ENCODE results near the gene TMPRSS7.
A peak's percentile ranks its signal among the peaks of the same experiment; 100 is the strongest.

Gene TMPRSS7, protein sequence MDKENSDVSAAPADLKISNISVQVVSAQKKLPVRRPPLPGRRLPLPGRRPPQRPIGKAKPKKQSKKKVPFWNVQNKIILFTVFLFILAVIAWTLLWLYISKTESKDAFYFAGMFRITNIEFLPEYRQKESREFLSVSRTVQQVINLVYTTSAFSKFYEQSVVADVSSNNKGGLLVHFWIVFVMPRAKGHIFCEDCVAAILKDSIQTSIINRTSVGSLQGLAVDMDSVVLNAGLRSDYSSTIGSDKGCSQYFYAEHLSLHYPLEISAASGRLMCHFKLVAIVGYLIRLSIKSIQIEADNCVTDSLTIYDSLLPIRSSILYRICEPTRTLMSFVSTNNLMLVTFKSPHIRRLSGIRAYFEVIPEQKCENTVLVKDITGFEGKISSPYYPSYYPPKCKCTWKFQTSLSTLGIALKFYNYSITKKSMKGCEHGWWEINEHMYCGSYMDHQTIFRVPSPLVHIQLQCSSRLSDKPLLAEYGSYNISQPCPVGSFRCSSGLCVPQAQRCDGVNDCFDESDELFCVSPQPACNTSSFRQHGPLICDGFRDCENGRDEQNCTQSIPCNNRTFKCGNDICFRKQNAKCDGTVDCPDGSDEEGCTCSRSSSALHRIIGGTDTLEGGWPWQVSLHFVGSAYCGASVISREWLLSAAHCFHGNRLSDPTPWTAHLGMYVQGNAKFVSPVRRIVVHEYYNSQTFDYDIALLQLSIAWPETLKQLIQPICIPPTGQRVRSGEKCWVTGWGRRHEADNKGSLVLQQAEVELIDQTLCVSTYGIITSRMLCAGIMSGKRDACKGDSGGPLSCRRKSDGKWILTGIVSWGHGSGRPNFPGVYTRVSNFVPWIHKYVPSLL
- 0 reads per million in 2 donors for total RNA-seq

DNA sequence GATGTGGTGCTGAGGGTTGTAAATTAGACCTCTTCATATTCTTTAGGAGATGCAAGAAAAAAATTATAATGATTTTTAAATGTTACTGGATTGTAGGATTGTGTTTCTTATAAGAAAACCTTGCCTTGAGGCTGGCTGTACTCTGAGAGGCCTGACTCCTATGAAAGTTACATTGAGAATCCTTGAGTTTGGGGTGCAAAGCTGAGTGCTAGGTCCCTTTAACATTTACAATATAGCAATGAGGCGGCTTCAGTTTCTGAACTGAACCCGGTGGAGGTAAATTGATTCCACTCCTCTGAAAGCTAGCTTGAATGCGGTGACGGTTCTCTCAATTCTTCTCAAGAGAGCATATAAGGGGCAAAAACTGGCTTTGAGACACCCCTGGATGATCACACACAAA lies at the start of gene TMPRSS7:
TMPRSS7 (plus strand) TSS at position 301 of the 400 bp plus-strand sequence. CDS start 110 bp downstream, outside the sequence.
- DNase-seq: no peak

DNA sequence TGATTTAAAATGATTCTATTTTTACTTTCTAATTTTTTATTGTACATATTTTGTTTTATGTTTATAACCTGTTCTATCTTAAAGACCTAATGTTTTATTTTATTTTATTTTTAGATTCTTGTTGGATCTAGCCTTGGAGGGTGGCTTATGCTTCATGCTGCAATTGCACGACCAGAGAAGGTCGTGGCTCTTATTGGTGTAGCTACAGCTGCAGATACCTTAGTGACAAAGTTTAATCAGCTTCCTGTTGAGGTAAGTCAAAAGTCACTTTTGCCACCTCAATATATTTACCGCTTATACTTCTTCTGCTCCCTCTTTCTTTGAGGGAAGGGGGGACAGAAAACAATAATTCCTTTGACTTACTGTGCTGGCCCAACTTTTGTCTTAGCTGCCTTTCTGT lies 47.7 kb upstream of the TMPRSS7 start:
- DNase-seq: peak in 1 of 5 experiments; percentile 25

DNA sequence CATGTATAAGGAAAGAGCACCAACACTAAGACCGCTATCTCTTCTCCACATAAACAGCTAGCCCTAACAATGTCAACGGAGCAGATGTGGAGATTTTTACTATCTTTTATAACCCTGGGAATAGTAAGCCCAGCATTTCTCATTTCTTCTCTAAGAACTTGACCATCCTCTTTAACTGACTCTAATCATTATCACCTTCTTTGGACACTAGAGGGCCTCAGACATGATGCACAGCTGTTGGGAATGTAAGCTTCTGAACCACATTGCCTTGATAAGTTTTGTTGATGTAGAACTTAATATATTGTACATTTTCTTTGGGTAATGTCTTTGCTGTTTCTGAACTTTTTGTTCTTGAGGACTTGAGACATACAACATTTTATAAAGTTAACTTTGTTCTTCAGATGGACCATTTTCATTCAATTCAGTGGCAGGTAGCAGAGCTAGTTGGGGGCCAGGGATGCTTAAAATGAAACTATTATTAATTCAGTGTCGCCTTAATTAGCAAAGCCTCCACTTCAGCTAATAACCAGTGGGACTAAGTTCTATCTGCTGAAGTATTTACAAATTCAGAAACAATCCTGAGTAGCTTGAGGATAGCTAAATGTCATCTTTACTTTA lies 45.4 kb upstream of the TMPRSS7 start:
- DNase-seq: peak in 1 of 5 experiments; percentile 56

DNA sequence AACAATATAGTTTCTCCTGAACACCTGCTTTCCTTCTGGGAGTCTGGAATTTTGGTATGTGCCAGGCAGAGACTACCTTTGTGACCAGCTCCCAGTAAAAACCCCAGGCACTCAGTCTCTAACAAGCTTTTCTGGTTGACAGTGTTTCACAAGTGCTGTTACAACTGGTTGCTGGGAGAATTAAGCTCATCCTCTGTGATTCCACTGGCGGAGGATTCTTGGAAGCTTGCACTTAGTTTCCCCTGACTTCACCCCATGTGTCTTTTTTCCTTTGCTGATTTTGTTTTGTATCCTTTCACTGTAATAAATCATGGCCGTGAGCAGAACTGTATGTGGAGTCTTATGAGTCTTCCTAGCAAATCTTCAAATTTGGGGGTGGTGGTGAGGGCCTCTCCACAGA lies 41.5 kb upstream of the TMPRSS7 start:
- DNase-seq: no peak

DNA sequence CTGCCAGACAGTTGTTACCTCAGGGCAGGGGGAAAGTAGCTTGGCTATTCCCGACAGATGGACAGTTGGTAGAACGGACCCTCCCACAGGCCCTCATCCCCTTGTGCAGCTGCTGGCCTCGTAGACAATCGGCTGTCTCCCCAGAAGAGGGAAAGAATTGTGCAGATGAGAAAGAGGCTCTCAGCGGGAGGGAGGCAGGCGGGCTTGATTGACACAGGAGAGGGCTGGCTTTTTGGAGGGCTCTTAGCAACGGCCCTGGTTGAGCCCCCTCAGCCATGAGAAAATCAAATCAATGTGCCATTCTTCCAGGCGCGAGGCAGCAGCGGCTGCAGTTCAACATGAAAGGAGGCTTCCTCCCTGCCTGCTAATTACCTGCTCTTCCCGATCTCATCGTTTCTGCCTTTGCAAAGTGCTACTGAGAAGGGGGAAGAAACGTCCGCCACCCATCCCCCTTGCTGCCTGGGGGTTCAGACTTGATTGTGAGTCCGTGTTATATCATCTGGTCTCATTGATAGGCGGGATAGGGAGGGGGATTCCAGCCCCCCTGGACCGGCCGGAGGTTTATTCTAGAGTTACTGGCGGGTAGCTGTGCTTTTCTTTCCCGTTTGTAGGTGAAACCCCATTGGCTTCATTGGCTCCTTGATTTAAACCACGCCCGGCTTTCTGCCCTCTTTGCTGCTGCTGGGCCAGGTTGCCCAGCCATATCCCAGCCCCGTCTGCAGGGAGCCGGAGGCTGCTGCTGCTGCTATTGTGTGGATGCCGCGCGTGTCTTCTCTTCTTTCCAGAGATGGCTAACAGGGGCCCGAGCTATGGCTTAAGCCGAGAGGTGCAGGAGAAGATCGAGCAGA lies 35.7 kb upstream of the TMPRSS7 start, which contains the start of gene TAGLN3:
TAGLN3 (plus strand) TSS at position 287 of the 848 bp plus-strand sequence; CDS start at position 788, 501 bp downstream.
- DNase-seq: no peak

DNA sequence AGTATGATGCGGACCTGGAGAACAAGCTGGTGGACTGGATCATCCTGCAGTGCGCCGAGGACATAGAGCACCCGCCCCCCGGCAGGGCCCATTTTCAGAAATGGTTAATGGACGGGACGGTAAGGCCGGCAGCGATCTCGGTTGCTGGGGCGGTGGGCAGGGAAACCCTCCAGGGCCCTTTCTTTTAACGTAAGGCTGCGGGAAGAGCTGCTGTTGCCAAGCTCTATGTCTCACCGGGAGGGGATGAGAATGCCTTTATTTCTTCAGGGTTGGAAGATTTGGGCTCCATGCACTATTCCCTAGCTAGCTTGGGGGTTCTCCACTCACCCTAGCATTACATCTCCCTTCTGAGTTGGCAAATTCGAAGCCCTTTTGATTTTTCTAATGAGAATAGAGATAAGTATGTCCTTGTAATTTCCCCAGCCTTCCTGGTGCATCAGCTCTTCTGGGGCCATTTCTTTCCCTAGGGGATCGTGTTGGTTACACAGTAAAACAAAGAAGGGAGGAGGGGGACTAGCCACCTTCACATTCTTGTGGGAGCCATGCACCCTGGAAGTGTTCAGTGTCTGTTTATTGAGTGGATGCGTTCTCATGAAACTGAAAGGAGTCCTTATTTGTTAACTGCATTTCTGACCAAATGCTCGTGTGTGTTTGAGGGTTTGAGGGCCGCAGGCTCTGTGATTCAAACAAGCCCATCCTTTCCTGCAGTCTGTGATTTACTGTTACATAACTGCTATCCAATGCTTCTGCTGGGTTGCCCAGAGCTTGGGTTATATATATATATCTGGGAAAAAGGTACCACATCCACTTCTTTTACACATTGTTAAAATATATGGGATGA lies 34.8 kb upstream of the TMPRSS7 start:
- no peak for DNase-seq

DNA sequence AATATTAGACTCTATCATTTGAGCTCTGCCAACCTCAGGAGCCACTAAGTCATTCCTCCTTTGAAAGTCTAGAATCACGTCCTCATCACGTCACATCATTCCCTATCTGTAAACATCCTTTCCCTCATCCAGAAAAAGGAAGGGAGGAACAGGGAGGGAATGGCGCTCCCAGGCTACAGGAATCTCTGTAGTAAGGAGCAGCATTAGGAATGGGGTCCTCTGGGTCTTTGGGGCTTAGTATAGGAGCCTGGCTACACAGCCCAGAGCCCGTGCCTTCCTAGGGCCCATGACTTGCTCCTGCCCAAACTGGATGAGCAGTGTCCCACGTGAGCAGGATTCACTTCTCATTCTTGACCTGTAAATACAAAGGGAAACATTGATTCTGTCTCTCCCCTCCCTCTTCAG lies 34.2 kb upstream of the TMPRSS7 start:
- no peak for DNase-seq

DNA sequence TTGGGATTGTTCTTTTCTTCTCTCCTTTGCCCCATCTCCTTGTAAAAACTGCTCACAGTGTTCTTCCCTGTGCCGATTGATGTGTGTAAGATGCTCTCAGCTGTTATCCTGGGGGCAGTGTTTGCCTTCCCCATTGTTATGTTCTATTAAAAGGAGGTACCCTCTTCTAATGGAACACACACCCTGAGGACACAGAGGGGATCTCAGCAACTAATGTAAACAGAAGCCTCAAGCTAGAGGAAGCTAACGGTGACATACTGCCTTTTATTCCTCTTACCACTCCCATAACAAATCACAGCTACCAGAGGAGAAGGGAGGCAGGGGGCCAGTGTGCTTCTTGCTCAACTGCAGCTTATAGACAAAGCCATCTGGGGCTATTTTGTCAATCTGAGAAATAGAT lies 33.6 kb upstream of the TMPRSS7 start:
- no peak for DNase-seq

DNA sequence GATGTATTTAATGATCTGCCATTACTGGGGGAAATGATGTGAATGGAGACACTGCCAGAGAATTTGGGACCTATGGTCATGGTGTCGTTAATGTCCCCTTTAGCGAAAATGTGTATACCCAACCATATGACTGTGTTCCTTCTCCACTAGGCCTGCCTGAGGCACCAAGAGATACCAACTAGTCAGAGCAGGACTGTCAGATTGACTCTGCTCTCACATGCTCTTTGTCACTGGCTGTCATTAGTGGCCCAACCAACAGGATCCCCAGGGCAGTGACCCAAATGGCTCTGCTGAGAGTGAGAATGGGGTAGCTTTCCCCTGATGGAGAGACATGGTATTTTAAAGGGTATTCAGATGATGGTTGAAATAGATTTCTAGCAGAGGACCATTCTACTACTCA lies 33.0 kb upstream of the TMPRSS7 start:
- no peak for DNase-seq

DNA sequence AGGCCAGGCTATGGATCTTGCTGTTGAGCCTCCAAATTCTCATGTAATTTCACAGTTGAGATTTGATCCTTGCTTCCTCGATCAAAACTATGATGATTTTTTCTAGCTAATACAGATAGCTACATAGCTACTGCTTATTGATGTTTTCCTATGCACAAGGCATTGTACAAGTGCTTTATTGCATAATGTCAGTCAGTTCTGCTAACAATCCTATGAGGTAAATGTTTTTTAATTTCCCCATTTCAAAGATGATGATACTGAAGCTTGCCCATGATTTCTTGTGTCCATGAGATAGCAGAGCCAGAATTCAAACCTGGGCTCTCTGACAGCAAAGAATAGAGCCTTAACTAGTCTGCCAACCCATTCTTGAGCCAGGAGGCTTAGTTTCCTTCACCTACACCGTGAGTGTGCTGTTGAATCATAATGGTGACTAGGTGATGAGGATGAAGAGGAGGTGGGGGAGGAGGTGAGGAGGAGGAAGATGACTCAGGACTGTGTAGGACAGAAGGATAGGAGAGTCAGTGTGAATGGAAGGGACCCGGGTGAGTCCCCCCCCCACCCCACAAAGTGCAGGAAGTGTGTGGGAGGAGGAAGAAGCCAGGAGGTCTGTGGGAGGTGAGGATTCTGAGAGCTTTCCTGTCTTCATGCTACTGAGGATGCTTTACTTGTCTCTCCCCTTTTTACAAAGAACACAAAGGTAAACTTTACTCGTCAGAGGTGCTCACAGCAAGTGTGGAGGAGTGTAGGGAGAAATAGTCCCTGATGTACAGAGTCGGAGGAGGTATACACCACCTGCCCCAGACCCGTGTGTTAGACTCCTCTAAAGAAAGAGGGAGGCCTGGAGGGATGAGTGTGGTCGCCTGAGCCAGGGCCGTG lies 32.2 kb upstream of the TMPRSS7 start:
- peak in 1 of 5 experiments; percentile 20 for DNase-seq

DNA sequence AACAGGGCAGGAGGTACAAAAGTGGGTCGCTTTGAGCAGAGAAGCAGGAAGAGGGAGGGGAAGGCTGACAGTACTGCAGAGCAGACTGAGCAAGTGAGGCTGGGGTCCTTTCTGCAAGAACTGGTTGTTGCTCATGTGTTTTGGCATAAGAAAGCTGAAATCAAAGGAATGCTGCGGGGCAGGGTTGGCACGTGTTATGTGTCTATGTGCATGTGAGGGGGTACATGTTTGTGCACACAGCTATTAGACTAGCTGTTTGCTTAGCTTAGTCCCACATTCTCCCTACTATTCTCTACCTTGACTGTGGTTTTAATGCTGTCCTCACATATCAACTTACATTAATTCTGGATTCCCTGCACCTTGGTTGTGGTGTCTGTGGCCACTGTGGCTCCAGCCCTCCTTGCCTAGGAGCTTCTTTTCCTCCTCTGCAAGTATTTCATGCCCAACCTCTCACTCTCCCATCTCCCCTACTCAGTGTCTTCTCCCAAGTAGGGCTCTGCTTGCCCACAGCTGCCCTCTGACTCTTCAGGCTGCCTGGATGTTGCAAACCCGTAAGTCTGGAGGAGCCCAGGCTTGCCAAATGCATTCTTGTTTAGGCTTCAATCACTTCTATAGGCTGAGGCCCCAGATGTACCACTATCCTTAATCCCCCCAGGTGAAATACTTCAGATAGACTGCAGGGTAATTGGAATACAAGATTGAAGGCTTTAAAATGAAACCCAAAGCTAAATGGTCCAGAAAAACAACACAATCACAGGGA lies 31.0 kb upstream of the TMPRSS7 start:
- no peak for DNase-seq

DNA sequence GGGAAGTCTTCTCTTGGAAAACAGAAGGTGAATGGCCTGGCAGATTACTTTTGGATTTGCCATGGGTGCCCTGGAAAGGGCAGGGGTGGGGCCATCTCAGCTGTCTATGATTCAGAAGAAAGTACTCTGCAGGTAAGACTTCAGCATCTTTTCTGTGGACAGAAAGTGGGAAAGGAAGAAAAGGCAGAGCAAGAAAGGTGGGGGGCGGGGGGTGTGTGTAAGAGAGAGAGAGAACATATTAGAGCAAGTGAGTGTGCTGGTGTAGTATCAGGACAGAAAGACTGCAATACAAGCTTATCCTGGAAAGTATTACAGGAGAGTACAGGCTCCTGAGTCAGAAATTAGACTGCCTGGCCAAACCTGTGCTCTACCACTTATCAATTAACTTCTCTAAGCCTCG lies 30.3 kb upstream of the TMPRSS7 start:
- no peak for DNase-seq

DNA sequence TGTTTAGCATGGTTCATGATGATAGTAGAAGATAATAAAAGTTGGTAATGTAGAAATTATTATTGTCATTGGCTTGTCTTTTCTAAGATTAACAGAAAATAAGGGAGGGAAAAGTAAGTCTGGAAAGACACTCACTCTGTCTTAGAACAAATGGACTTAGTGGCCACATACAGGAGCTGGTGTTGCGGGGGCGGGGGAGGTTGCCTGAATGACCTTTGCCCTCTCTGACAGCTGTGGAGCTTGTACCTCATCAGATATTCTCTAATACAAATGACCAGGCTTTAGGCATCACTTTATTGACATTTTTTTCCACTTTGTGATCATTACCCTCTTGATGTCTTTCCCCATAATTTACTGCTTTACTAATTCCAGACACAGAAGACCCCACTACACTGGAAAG lies 29.9 kb upstream of the TMPRSS7 start:
- no peak for DNase-seq

DNA sequence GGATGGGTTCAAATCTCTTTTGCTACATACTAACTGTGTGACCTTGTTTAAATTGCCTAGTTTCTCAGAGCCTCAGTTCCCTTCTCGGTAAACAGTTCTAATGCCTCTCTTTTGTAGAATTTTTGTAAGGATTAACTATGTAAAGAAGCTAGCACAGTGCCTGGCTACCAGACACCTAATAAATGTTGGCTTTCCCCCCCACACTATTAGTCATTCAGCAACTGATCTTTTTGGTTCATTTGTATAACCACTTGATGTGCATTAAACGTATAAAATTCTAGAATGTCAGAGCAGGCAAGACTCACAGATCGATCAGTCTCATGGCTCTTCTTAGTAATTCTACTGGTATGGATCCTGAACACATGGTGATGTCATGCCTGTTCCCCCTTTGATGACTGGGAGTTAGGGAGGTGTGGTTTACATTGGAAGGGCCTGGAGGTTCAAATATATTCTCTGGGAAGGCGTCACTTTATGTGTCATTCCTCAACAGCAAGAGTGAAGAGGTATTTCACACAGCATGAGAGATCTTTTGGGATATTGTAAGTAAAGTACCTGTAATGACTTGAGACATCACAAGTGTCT lies 29.4 kb upstream of the TMPRSS7 start:
- DNase-seq: no peak

DNA sequence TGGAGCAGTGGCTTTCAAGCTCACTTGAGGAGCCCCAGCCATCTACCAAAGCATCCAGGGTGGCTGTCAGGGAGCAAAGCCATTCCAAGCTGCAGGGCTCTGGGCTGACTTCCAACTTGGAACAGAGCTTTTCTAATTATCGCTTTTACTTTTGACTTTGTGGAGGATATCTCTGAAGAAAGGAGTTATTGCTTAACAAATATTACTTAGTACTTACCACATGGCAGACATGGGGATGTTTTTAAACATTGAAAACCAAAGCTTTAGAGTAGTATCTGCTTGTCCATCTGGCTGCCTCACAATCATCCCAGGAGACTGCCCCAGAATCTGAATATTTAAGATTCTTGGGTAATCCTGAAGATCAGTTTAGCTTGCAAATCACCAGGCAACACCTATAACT lies 26.9 kb upstream of the TMPRSS7 start:
- no peak for DNase-seq

DNA sequence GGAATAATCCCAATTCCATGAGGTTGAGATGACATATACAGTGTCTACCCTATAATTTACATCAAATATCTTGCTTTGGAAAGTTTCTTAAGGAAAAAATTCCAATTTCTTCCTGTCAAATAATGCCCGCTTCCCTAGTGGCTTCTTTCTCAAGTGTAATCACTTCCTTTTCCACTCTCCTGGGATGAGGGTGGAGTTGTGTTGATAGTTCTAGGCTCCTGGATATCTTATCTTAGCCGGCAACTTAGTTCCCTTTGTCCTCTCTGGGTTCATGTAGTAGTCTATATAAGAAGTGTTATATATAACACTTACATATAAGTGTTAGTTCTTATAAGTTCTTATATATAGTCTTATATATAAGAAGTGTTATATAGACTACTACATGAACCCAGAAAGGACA lies 24.9 kb upstream of the TMPRSS7 start:
- DNase-seq: no peak

DNA sequence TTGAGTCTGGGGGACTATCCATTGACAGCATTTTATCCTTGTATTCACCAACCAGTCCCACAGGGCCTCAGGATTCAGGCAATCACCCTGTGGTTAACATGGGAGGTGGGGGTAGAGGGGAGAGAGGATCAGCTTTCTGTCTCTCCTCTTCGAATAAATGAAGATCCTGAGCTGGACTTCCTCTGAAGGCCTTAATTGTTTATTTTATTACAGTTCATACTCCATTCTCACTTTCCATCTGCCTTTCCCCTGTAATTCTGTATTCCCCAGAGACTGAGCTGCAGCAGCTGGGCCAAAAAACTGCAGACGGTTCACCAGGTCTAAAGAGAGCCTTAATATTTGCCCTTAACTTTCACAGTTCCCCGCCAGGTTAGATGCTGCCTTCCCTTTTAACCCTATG lies 23.9 kb upstream of the TMPRSS7 start:
- DNase-seq: no peak

DNA sequence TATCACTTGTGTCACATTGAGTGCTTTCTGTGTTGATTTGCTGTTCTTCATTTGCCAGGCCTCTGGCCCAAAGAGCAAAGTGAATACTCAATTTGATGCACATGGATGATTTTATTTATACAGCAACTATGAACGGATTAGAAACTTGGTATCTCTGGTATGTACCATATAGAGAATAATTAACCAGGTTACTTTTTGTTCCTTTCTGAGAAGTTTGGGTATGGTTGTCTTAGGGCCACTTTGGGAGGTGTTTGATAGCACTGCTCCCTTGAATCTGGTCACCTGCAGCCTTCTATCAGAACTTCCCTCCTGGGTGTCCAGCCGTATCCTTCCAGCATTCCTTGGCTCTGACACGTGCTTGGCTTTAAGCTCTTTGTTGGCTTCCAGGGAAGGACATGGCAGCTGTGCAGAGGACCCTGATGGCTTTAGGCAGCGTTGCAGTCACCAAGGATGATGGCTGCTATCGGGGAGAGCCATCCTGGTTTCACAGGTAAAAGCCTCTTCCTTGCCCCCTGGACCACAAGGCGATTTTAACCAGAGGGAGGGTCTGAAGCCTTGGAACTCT lies 23.1 kb upstream of the TMPRSS7 start:
- no peak for DNase-seq

All from T-helper 2 cell (primary cell).